GM21526 (cell line): ENCODE data around the gene KCTD3.

Source experiments
- ATAC-seq: cut with Tn5 transposase; IDR thresholded peaks from one replicate; pipeline ENCODE4 v1.9.1; 2021; ENCODE audit warnings: moderate library complexity; ENCODE audit not compliant: unreplicated experiment, low FRiP score

The KCTD3 gene

DNA sequence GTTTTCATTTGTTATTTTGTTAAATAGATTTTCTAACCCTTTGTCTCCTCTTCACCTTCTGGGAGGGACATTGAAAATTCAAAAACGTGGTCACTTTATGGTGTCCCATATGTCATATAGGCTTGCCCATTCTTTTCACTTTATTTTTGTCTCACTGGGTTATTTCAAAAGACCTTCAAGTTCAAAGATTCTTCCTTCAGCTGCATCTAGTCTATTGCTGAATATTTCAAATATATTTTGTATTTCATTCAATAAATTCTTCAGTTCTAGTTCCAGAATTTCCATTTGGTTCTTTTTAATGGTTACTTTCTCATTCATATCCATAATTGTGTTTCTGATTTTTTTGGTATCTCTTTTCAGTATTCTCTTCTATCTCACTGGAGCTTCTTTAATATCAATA lies 11.6 kb upstream of the KCTD3 start:
- ATAC-seq, result no peak

DNA sequence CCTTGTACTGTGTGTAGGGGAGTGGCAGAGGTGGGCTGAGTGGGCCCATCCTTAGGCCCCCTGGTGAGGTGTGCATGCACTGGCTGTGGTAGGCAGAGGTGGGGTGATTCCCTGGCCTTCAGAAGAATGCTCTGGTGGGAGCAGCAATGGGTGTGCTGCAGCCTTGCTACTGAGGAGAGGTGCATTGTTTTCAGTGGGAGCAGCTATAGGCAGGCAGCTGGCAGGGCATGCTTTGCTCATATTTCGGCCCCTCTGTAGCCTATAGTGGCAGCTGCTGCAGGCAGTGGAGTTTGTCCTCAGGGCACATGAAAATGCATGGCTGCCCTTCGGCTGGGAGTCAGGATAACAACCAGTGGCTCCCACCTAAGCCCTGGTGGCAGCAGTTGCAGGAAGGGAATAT lies 10.1 kb upstream of the KCTD3 start:
- no peak for ATAC-seq

DNA sequence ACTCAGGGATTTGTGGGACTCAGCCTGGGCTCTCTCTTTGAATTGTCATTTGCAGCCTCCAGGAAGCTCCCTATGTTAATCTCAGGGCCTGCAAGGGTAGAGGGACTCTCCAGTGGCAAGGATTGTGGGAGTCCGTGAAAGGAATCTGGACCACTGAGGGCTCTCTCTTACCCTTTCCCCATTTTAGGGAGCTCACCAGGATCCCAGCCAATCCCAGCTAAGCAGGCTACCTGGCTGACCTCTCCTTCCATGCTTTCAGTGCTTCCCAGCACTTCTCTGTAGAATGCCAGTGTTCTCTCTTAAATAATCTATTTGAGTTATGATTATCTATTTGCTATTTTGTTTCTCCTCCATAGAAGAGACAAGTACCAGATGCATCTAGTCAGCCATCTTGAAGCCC lies 9.6 kb upstream of the KCTD3 start:
- no peak for ATAC-seq

DNA sequence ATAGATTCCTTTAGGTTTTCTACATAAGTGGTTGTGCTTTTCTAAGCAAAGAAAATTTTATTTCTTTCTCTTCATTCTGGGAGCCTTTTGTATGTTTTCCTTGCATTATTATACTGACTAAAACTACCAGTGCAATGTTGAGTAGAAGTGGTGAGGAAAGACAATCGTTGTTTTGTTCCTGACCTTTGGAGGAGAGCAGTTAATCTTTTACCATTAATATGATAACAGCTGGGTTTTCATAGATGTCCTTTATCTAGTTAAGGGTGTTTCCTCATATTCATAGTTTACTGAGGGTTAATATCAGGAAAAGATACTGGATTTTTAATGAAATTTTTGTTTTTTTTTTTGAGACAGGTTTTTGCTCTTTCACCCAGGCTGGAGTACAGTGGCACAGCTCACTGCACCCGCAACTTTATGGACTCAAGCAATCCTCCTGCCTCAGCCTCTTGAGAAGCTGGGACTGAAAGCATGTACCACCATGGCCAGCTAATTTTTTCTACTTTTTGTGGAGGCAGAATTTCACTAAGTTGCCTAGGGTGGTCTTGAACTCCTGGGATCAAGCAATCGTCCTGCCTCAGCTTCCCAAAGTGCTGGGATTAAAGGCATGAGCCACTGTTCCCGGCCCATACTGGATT lies 9.0 kb upstream of the KCTD3 start:
- no peak for ATAC-seq

DNA sequence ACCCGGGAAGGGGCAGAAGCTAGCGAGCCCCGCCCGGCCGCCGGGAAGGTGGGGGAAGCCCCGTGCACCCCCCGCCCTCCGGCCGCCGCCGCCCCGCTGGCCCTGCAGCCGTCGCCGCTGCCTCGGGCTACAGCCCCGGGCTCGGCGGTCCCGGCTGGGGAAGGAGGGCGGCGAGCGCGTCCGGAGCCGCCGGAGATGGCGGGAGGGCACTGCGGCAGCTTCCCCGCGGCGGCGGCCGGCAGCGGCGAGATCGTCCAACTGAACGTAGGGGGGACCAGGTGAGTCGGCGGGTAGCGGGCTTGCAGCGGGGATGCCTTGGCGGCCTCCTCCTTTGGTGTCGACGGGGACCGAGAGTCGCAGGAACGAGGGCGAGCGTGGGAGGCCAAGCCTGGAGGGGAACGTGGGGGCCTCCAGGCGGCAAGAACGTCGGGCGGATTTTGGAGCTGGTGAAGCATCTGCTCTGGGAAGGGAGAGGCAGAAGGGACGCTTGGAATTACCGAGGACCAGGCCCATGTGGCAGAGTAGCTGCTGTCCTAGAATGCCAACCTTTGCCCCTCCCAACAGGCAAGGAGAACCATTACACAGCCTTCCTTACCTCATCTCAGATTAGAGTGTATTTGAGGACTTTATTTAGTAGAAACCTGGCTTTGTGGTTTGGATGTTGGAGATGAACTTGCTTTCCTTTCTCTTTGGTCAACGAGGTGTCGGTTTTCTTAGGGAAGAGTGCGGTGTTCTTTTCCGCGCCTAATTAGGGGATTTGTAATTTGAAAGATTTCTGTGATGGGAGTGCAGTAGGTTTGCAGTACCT lies 591 bp downstream of the KCTD3 start:
- peak; percentile 62 for ATAC-seq

DNA sequence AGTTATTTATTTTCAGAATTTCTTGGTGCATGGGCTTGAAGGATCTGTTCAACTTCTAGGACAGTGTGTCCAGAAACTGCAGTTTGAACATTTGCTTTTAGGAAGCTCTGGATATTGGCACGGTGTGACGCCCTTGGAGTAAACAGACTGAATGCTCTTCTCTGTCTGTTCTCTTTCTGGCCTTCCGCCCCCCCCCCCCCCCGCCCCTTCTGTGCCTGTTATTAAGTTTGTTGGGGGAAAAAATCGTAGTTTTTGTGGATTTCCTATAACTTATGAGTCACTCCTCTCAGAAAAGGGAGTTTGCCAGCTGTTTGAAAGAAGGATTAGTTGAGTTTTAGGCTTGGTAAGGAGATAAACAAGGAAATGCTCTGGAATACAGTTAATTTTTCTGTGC lies 1.2 kb downstream of the KCTD3 start:
- no peak for ATAC-seq

DNA sequence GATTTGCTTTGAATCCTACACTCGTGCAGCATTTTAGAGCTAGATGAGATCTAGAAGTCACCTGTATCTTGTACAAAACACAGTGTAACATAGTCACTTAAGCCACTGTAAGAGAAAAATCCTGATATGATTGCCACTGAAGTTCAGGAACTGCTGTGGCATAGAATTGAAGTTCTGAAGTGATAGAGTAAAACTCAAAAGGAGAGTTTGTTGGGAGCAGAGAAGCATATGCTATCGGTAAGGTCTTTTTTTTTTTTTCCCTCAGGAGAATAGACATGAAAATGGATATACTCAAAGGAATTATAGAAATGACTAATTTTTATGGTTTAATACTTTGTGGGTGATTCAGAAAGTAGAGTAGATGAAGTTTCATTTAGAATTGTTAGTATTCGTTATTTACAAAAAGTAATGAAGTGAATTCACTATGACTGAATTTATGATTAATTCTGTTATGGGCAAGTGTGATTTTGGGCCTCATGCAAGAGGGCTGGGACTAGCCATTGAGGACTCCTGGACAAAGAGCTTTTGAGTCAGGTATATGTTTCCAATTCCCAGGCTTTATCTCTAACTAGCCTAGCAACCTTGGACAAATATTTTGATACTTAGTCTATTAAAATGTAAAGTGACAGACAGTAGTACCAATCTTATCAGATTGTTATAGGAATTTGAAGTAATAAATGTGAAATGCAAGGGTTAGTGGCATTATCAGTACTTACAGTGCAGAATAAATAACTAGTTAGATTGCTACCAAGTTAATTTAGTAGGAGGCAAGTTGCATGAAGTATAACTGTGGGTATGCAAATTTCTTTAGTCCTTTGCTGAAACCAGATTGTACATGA lies 3.1 kb downstream of the KCTD3 start:
- ATAC-seq, result no peak

DNA sequence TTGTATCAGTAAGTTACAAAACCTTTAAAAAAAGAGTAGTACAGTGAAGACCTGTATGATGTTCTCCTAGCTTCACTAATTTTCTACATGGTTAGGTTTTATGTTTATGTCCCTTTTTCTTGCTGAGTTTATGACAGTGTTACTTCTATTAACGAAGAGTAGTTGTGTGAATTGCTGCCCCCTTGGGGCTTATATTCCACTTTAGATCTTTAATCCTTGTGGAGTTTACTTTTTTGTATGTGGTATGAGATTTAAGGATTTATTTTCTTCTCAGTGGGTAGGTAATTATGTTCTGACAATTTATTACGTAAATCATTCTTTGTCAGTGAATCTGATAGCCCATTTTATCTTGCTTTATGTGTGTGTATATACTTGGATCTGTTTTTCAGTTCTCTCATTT lies 14.8 kb downstream of the KCTD3 start:
- ATAC-seq, result no peak

DNA sequence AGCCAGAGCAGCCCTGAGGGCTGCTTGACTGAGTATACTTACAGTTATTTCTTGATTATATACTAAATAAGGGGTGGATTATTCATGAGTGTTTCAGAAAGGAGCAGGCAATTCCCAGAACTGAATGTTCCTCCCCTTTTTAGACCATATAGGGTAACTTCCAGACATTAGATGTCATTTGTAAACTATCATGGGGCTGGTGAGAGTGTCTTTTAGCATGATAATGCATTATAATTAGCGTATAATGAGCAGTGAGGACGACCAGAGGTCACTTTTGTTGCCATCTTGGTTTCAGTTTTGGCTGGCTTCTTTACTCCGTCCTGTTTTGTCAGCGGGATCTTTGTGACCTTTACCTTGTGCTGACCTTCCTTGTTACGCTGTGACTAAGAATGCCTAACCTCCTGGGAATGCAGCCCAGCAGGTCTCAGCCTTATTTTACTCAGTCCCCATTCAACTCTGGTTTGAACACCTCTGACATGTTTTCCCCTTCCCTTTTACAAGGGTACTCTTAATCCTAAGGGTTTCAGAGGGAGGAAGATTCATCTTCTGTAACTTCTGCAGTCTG lies 16.2 kb downstream of the KCTD3 start:
- ATAC-seq, result no peak

DNA sequence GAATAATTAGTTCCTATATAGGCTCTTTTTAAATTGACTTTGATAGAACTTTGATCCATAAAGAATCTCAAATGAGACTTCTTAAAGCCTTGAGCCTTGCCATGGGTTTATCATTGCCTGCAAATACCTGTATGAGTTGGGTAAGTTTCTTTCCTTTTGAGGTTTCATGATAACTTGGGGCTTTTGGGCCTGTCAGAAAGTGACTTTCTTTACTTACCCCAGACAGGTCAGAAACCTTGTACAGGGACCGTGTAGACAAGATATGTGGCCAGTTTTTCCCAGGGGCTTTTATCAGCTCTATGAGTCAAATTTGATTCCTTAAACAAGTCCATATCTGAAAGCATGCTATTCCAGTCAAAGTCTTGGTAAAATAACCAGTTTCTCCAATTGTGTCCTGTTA lies 17.3 kb downstream of the KCTD3 start:
- peak; percentile 65 for ATAC-seq

DNA sequence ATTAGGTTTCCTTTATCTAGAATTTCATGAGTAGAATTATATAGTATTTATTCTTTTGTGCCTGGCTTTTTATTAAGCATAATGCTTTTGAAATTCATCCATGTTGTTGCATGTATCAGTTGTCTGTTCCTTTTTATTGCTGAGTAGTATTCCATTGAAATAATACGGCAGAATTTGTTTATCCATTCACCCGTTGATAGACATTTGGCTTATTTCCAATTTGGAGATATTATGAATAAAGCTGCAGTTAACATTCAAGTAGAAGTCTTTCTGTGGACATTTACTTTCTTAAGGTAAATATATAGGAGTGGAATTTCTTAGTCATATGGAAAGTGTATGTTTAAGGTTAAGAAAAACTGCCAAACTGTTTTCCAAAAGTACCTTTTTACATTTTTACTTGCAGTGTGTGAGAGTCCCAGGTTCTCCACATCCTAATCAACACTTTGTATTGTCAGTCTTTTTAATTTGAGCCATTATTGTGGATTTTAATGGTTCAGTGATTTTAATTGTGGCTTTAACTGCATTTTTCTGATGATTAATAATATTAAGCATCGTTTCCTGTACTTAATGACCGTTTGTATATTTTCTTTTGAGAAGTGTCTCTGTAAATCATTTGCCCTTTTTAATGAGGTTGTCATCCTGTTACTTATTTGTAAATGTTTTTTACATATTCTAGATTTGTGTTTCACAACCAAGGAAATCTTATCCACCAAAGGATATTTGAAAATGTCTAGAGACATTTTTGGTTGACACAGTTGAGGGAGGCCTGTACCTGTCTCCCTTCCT lies 22.7 kb downstream of the KCTD3 start:
- ATAC-seq, result no peak

DNA sequence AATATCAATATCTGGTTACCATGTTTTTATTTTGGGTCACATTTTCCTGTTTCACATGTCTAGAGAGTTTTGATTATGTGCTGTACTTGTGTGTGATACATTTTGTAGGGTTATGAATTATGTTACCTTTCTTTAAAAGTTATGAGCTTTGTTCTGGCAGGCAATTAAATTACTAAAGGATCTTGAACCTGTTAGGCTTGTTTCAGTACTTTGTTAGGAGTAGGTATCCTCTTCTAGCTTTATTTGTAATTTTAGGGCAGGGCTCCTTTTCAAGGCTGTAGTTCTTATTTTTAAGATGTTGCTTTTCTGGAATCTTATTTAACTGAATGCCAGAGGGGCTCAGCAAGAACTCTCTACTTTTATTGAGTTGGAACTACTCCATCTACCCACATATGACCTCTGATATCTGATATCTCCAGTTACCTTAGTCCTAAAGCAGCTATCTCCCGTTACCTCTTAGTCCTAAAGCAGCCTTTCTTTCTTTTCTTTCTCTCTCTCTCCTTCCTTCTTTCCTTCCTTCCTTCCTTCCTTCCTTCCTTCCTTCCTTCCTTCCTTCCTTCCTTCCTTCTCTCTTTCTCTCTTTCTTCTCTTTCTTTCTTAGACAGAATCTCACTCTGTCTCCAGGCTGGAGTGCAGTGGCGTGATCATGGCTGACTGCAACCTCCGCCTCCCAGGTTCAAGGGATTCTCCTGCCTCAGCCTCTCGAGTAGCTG lies 23.8 kb downstream of the KCTD3 start:
- ATAC-seq, result no peak

DNA sequence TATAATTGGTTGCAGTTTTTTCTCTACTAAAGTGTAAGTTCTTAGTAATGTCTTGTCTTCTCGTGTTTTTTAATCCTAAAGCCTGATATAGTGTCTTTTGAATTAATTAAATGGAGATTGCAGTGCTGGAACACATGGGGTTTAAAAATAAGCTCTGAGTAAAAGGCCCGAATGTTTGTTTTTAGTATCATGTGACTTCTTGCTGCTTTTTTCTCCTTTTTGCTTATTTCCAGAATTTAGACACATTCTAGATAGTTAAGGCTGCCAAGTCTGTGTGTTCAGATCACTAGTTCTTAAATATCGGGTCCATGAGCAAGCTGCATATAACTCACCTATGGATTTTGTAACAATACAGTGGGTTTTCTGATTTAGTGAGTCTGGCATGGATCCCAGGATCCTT lies 27.5 kb downstream of the KCTD3 start:
- ATAC-seq, result no peak

DNA sequence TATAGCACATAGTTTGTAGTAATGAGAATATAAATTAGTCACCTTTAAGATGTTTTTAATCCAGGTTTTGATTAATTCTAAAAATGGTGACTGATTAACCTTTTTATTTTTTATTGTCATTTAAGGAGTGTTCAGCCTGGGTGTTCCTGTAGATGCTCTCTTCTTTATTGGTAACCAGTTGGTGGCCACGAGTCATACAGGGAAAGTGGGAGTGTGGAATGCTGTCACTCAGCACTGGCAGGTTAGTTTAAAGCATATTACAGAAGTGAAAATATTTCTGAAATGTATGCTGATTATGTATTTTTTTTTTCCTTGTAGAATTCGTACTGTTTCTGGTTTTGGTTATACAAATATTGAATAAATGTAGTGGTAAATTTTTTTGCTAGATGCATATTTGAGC lies 28.1 kb downstream of the KCTD3 start:
- ATAC-seq, result no peak

DNA sequence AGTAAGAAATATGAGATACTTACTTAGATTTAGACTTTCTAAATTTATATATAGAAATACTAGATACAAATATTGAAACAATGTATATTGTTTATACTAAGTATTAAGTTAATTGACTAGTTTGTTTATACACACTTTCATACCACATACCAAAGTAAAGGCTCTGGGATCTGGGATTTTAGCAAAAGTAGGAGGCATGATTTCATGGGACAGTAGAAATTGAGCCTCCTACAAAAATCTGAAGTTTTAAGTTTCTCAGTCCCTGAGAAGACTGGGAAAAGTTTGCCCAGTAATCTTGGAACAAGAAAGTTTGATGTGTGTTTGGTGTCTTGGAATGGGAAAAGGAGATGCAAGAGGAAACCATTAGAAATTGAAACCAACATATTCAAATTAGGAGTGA lies 30.9 kb downstream of the KCTD3 start:
- no peak for ATAC-seq

DNA sequence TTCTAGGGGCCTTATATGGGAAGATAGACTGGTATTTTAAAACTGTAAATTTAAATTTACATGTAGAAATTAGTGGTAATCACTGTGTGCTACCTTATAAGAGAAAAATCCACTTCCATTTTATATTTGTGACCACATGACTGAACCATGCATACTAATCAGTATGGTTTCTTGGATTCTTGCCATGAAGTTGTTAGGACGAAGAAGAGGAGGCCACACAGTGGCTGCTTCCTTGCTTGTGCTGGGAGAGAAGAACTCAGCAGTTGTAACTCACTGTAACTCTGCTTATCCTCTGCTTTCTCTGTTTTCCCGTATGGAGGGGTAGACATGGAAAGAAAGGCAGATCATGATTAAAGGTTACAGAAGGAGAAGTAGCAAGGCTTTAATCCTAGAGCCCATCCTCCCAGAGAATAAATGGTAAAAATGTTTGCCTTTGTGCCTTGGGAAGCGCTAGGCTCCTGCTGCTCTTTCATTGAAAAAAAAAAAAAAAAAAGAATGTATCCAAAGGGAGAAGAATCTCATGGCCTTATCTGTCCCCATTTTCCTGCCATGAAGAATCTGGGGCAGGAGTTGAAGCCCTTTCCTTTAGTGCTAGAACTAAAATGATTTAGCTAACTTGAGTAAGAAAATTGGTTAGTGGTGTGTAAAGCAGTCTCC lies 32.4 kb downstream of the KCTD3 start:
- ATAC-seq, result no peak

DNA sequence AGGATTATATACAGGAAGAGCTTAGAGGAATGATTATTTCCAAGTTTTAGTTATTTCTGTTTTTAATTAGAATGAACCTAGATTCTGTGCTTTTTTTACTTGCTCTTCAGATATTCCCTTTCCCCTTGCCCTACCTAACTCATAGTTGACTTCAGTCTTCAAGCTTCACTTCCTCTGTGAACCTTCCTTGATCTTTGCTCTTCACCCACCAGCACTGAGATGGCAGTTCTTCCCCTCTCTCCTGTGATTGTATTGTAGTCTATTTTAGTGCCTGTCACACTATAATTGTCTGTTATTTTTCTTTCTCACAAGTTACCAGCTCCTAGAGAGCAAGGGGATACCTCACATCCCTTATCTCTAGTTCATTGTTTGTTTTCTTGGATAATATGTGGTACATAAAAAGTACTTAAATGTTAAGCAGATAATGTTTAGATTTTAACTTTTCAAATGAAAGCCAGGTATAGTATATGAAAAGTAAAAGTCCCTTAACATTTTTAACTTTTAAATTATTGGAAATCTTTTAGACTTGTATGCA lies 33.2 kb downstream of the KCTD3 start:
- ATAC-seq, result no peak

DNA sequence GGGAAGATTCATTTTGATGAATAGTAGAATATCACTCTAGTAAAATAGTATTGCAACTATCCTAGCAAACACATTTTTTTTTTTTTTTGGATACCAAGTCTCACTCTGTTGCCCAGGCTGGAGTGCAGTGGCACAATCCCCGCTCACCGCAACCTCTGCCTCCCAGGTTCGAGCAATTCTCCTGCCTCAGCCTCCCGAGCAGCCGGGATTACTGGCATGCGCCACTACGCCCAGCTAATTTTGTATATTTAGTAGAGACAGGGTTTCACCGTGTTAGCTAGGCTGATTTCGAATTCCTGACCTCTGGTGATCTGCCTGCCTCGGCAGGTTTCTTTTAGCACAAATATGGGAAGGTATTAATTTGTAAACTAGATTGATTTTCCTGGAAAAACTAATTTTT lies 33.8 kb downstream of the KCTD3 start:
- no peak for ATAC-seq

DNA sequence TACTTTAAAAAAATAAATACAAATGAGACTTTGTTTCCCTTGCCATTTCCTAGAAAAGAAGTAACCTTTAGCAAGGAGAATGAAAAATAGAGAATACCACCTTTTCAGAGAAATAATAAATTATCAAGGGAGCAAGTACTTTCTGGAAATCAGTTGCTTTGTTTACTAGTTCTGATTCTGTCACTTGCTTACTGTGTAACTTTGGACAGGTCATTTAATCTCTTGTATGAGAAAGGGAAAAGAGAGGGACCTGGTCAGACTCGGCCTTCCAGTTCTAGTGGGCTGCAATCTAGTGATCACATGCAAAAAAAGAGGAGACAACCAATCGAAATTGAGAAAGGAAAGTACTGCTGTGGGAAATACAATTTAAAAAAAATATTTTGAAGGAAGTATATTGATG lies 34.2 kb downstream of the KCTD3 start:
- no peak for ATAC-seq
